Activated naive CD4-positive, alpha-beta T cell treated with anti-CD3 and anti-CD28 coated beads, Interleukin-2, amount 50 U/mL, for 24 hours (primary cell): Measurements from ENCODE around the gene TYSND1.
"Not testable (repeated sequence)": the region's sequence is repeated elsewhere in the genome, so short reads cannot be mapped to it uniquely, and the experiment has no call there.

ENCODE experiments used
- H3K27ac Mint-ChIP-seq: one replicate; pipeline ENCODE4 v1.8.0; 2021; ENCODE audit warnings: mild to moderate bottlenecking, mixed read lengths
- H3K27me3 Mint-ChIP-seq: one replicate; pipeline ENCODE4 v1.8.0; 2021; ENCODE audit warnings: mixed read lengths
- H3K36me3 Mint-ChIP-seq: one replicate; pipeline ENCODE4 v1.8.0; 2021; ENCODE audit warnings: mixed read lengths
- H3K4me1 Mint-ChIP-seq: one replicate; pipeline ENCODE4 v1.8.0; 2021; ENCODE audit warnings: mixed read lengths
- H3K4me3 Mint-ChIP-seq: one replicate; pipeline ENCODE4 v1.8.0; 2021; ENCODE audit warnings: mild to moderate bottlenecking, mixed read lengths
- H3K9me3 Mint-ChIP-seq: one replicate; pipeline ENCODE4 v1.8.0; 2021; ENCODE audit warnings: mixed read lengths

TYSND1 gene, protein sequence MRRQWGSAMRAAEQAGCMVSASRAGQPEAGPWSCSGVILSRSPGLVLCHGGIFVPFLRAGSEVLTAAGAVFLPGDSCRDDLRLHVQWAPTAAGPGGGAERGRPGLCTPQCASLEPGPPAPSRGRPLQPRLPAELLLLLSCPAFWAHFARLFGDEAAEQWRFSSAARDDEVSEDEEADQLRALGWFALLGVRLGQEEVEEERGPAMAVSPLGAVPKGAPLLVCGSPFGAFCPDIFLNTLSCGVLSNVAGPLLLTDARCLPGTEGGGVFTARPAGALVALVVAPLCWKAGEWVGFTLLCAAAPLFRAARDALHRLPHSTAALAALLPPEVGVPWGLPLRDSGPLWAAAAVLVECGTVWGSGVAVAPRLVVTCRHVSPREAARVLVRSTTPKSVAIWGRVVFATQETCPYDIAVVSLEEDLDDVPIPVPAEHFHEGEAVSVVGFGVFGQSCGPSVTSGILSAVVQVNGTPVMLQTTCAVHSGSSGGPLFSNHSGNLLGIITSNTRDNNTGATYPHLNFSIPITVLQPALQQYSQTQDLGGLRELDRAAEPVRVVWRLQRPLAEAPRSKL

GRCh38 chr10:70146489-70147258, at the start of gene TYSND1:
TSS of gene TYSND1 (minus strand) at chr10:70146700. CDS start at chr10:70146586, 114 bp downstream.
- no peaks in the 10 kb centered on the region for H3K27me3 Mint-ChIP-seq
- peaks cover 5% of the 10 kb centered on the region for H3K36me3 Mint-ChIP-seq
- peak within 1 kb of the TSS; percentile 95 for H3K27ac Mint-ChIP-seq
- no peaks in the 10 kb centered on the region for H3K9me3 Mint-ChIP-seq
- peak within 1 kb of the TSS; percentile 89 for H3K4me3 Mint-ChIP-seq
- H3K4me1 Mint-ChIP-seq = peaks cover 40% of the 10 kb centered on the region

GRCh38 chr10:70193391-70193844, 46.9 kb upstream of the TYSND1 start:
- Mint-ChIP-seq H3K4me1 (peaks cover 11% of the 10 kb centered on the region), H3K9me3 (no peaks in the 10 kb centered on the region)

GRCh38 chr10:70192326-70192968, 45.9 kb upstream of the TYSND1 start:
- peaks cover 7% of the 10 kb centered on the region for H3K4me1 Mint-ChIP-seq
- H3K4me3 Mint-ChIP-seq = no peak overlapping the region
- no peaks in the 10 kb centered on the region for H3K9me3 Mint-ChIP-seq
- H3K27me3 Mint-ChIP-seq = no peaks in the 10 kb centered on the region
- no peak overlapping the region for H3K27ac Mint-ChIP-seq
- peaks cover under 1% of the 10 kb centered on the region for H3K36me3 Mint-ChIP-seq

More at GRCh38 chr10:70193391-70193844, 46.9 kb upstream of the TYSND1 start:
- H3K4me3 Mint-ChIP-seq = no peak overlapping the region
- H3K27ac Mint-ChIP-seq = no peak overlapping the region
- H3K27me3 Mint-ChIP-seq = no peaks in the 10 kb centered on the region
- peaks cover 6% of the 10 kb centered on the region for H3K36me3 Mint-ChIP-seq

DNA sequence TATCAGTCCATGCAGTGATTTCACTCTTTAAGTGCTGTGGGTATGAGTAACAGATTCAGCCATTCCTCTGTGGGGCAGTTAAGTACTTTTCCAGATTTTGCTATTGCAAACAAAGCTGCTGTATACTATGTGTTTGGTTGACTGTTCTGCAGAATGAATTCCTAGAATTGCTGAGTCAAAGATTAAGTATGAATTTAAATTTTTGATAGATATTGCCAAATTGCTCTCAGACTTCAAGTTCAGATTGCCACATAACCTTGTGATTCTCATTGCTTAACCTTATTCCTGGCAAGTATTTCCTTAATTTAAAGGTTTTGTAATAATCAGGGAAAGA, 45.4 kb upstream of the TYSND1 start:
- no peaks in the 10 kb centered on the region for H3K27me3 Mint-ChIP-seq
- no peak overlapping the region for H3K27ac Mint-ChIP-seq
- no peak overlapping the region for H3K4me3 Mint-ChIP-seq
- peaks cover 2% of the 10 kb centered on the region for H3K4me1 Mint-ChIP-seq
- no peaks in the 10 kb centered on the region for H3K9me3 Mint-ChIP-seq
- H3K36me3 Mint-ChIP-seq = no peaks in the 10 kb centered on the region

- no peak overlapping the region for H3K27ac Mint-ChIP-seq
- H3K36me3 Mint-ChIP-seq = no peaks in the 10 kb centered on the region
- no peaks in the 10 kb centered on the region for H3K4me1 Mint-ChIP-seq
- no peaks in the 10 kb centered on the region for H3K9me3 Mint-ChIP-seq
- no peak overlapping the region for H3K4me3 Mint-ChIP-seq
- no peaks in the 10 kb centered on the region for H3K27me3 Mint-ChIP-seq
Observed at GRCh38 chr10:70191161-70191971, 44.9 kb upstream of the TYSND1 start.

GRCh38 chr10:70190581-70190980, 44.1 kb upstream of the TYSND1 start:
- H3K36me3 Mint-ChIP-seq = no peaks in the 10 kb centered on the region
- H3K9me3 Mint-ChIP-seq = no peaks in the 10 kb centered on the region
- no peak overlapping the region for H3K27ac Mint-ChIP-seq
- H3K4me3 Mint-ChIP-seq = no peak overlapping the region
- no peaks in the 10 kb centered on the region for H3K27me3 Mint-ChIP-seq
- H3K4me1 Mint-ChIP-seq = no peaks in the 10 kb centered on the region

GRCh38 chr10:70190102-70190501, 43.6 kb upstream of the TYSND1 start:
- H3K4me1 Mint-ChIP-seq = no peaks in the 10 kb centered on the region
- H3K4me3 Mint-ChIP-seq = no peak overlapping the region
- no peak overlapping the region for H3K27ac Mint-ChIP-seq
- no peaks in the 10 kb centered on the region for H3K27me3 Mint-ChIP-seq
- no peaks in the 10 kb centered on the region for H3K36me3 Mint-ChIP-seq
- no peaks in the 10 kb centered on the region for H3K9me3 Mint-ChIP-seq

DNA sequence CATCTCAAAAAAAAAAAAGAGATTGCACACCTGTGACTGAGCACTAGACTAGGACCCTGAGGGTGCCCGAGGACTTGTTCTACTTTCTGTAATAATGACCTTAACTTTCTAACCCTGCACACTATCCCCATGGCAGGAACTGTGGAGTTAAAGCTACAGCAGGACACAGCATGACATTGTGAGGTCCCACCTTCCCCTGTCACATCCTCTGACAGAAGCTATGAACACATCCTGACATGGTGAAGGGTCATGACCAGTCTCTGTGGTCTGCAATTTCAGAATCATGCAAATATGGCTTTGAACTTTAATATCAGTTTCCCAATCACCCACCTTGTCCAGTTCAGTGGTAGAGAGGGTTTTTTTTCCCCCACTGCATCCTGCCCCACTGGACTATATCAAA, 42.3 kb upstream of the TYSND1 start:
- no peaks in the 10 kb centered on the region for H3K9me3 Mint-ChIP-seq
- H3K27ac Mint-ChIP-seq = no peak overlapping the region
- H3K4me3 Mint-ChIP-seq = no peak overlapping the region
- H3K36me3 Mint-ChIP-seq = no peaks in the 10 kb centered on the region
- no peaks in the 10 kb centered on the region for H3K4me1 Mint-ChIP-seq
- H3K27me3 Mint-ChIP-seq = no peaks in the 10 kb centered on the region

DNA sequence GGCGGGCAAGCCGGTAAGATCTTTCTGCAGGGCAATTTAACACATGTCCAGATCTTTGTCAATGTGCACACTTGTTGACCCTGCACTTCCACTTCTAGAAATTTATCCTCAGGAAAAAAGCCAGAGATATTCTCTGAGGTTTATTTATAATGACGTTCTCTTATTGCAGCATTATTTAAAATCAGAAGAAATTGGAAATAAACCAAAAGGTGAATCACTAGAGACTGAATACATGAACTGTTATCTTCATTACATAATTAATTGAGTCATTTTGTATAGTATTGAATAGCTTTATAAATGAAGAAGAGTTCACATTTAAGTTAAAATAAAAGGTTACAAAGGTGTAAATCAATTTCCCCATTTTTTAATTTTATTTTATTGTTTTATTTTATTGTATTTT, 40.1 kb upstream of the TYSND1 start:
- Mint-ChIP-seq H3K27me3 (no peaks in the 10 kb centered on the region), H3K4me3 (no peak overlapping the region), H3K4me1 (no peaks in the 10 kb centered on the region), H3K27ac (no peak overlapping the region), H3K36me3 (no peaks in the 10 kb centered on the region), H3K9me3 (no peaks in the 10 kb centered on the region)

DNA sequence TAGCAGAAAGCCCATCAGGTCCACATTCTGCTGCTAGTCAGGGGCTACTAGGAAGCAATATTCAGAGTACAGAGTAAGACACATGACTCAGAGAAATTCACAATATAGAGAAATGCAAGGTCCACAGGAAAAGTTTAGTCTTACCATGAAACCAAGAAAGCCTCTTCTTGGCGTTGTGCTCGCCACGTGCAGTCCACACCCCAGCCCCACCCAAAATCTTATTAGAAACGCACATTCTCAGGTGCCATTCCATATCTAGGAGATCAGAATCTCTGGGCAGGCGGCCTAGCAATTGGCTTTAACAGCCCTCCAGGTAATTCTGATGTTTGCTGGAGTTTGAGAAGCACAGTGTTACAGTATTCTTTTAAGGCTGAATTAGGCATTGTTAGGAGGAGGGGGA, 39.6 kb upstream of the TYSND1 start:
- H3K36me3 Mint-ChIP-seq = no peaks in the 10 kb centered on the region
- peak overlapping the region; percentile 41 for H3K27ac Mint-ChIP-seq
- H3K27me3 Mint-ChIP-seq = no peaks in the 10 kb centered on the region
- no peaks in the 10 kb centered on the region for H3K4me1 Mint-ChIP-seq
- no peaks in the 10 kb centered on the region for H3K9me3 Mint-ChIP-seq
- H3K4me3 Mint-ChIP-seq = no peak overlapping the region

GRCh38 chr10:70183304-70183703, 36.8 kb upstream of the TYSND1 start:
- Mint-ChIP-seq H3K27ac (no peak overlapping the region), H3K9me3 (peaks cover 4% of the 10 kb centered on the region), H3K27me3 (peaks cover 1% of the 10 kb centered on the region), H3K4me1 (no peaks in the 10 kb centered on the region), H3K4me3 (no peak overlapping the region), H3K36me3 (no peaks in the 10 kb centered on the region)

- H3K9me3 Mint-ChIP-seq, H3K4me3 Mint-ChIP-seq, H3K36me3 Mint-ChIP-seq, H3K27me3 Mint-ChIP-seq, H3K27ac Mint-ChIP-seq: not testable (repeated sequence)
- H3K4me1 Mint-ChIP-seq = peaks cover 13% of the 10 kb centered on the region
Observed at GRCh38 chr10:70179209-70179608, 32.7 kb upstream of the TYSND1 start.

GRCh38 chr10:70178139-70178725, 31.7 kb upstream of the TYSND1 start:
- H3K36me3 Mint-ChIP-seq = no peaks in the 10 kb centered on the region
- no peak overlapping the region for H3K4me3 Mint-ChIP-seq
- H3K9me3 Mint-ChIP-seq = peaks cover 4% of the 10 kb centered on the region
- H3K27ac Mint-ChIP-seq = no peak overlapping the region
- H3K4me1 Mint-ChIP-seq = peaks cover 19% of the 10 kb centered on the region
- H3K27me3 Mint-ChIP-seq = peaks cover 1% of the 10 kb centered on the region

DNA sequence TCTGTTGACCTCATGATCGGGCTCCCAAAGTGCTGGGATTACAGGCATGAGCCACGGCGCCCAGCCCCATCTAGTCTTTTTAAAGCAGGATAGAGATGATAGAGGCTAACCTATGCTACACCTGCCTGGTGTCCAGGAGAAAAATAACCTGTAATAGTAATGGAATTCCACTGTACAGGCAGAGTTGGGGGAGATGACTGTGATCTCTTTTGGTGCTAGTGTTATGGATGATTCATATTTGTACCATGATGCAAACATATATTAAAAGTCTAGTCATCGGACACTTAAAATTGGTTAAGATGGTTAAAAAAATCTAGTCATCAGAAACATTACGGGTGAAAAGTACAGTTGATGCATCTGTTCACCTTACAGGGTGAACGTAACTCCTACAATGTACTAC, 29.9 kb upstream of the TYSND1 start:
- Mint-ChIP-seq H3K36me3 (no peaks in the 10 kb centered on the region), H3K27me3 (peaks cover 1% of the 10 kb centered on the region), H3K9me3 (peaks cover 4% of the 10 kb centered on the region), H3K4me1 (peaks cover 26% of the 10 kb centered on the region), H3K27ac (no peak overlapping the region), H3K4me3 (no peak overlapping the region)

DNA sequence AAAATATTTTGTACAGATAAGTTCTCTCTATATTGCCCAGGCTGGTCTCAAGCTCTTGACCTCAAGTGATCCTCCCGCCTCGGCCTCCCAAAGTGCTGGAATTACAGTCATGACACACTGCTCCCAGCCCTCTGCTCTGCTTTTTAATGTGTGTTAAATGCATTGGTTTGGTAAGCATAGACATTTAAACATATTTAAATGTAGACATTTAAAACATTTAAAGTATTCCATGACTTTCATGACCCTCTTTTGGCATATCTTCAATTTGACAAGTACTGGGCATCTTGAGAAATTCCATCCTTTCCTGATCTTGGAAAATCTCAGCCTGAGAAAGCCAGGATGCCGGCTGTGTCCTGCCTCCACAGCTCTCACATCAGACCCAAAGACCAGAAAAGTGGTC, 29.0 kb upstream of the TYSND1 start:
- H3K4me1 Mint-ChIP-seq = peaks cover 31% of the 10 kb centered on the region
- no peak overlapping the region for H3K27ac Mint-ChIP-seq
- H3K27me3 Mint-ChIP-seq = peaks cover 1% of the 10 kb centered on the region
- peaks cover 4% of the 10 kb centered on the region for H3K9me3 Mint-ChIP-seq
- no peaks in the 10 kb centered on the region for H3K36me3 Mint-ChIP-seq
- no peak overlapping the region for H3K4me3 Mint-ChIP-seq
